ENCODE results near the gene LPAR5.

DNA sequence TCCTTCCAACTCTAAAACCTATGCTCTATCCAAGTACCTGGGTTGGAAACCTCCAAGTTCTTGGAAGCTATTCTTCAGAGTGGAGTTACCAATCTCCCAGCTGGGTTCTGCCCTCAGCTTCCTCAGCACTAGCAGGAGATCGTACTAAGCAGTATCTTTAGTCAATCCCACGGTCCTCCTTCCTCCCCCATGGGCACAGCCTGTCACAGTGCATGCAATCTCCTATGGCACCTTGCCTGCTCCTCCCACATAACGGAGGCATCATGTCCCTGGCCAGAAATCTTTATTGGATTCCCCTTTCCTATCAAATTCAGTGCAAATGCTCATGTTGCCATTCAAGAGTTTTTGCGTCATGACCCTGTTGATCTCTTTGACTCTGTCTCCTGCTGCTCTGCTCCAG, 5.4 kb upstream of the LPAR5 start:
- TF ChIP-seq CTCF (conservative IDR thresholded peaks at IDR 0.05; ENCODE audit: low read length) (no peak), EZH2phosphoT487 (IDR thresholded peaks at IDR 0.05; ENCODE audit: borderline replicate concordance) (no peak)

Data from Loucy (cell line).